GM12891 (cell line): ENCODE measurements around the gene RASA3.

Experiments used
- PAX5 ChIP-seq: IDR thresholded peaks from 2 replicates; pipeline ENCODE4 v1.6.1; 2011; ENCODE audit warnings: low read length, moderate library complexity, mild to moderate bottlenecking; ENCODE audit not compliant: insufficient read depth, severe bottlenecking
- POLR2A ChIP-seq: IDR thresholded peaks from 2 replicates; pipeline ENCODE4 v1.6.1; 2011; ENCODE audit warnings: low read depth, low read length, control low read depth
- POLR2AphosphoS5 ChIP-seq: IDR thresholded peaks from 2 replicates; pipeline ENCODE4 v1.6.1; 2011; ENCODE audit warnings: low read depth, low read length, control low read depth

GRCh38 chr13:114054830-114055439, 77.5 kb downstream of the RASA3 start:
- TF ChIP-seq POLR2A = no peak
- TF ChIP-seq POLR2AphosphoS5 = no peak
- no peak for TF ChIP-seq PAX5
